ENCODE data around the gene SPIC.

DNA sequence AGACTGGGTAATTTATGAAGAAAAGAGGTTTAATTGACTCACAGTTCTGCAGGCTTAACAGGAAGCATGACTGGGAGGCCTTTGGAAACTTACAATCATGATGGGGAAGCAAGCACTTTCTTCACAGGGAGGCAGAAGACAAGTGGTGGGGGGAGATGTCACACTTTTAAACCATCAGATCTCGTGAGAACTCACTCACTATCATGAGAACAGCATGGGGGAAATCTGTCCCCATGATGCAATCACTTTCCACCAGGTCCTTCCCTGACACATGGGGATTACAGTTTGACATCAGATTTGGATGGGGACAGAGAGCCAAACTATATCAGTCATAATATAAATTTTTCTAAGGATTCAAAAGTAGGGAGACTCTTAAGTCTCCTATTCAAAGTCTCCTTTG is 46.0 kb downstream of the SPIC start:
- no peak for TF ChIP-seq EZH2phosphoT487 (conservative IDR thresholded peaks at IDR 0.05; ENCODE audit: low read length)
- TF ChIP-seq, protein P1, sequence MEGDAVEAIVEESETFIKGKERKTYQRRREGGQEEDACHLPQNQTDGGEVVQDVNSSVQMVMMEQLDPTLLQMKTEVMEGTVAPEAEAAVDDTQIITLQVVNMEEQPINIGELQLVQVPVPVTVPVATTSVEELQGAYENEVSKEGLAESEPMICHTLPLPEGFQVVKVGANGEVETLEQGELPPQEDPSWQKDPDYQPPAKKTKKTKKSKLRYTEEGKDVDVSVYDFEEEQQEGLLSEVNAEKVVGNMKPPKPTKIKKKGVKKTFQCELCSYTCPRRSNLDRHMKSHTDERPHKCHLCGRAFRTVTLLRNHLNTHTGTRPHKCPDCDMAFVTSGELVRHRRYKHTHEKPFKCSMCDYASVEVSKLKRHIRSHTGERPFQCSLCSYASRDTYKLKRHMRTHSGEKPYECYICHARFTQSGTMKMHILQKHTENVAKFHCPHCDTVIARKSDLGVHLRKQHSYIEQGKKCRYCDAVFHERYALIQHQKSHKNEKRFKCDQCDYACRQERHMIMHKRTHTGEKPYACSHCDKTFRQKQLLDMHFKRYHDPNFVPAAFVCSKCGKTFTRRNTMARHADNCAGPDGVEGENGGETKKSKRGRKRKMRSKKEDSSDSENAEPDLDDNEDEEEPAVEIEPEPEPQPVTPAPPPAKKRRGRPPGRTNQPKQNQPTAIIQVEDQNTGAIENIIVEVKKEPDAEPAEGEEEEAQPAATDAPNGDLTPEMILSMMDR (IDR thresholded peaks at IDR 0.05; ENCODE audit: insufficient read depth, low read length, poor library complexity, severe bottlenecking): no peak
